HG02973 (cell line): ENCODE measurements around the gene HDGFL3.

ENCODE experiments used
- ATAC-seq: cut with Tn5 transposase; IDR thresholded peaks from one replicate; pipeline ENCODE4 v1.9.1; 2021; ENCODE audit warnings: moderate library complexity; ENCODE audit not compliant: unreplicated experiment

The HDGFL3 gene

GRCh38 chr15:83129791-83130190 is 77.8 kb downstream of the HDGFL3 start:
- ATAC-seq: no peak

- ATAC-seq: no peak
Measured at GRCh38 chr15:83127547-83128150, 80.0 kb downstream of the HDGFL3 start.

GRCh38 chr15:83123529-83123928 is 84.1 kb downstream of the HDGFL3 start:
- ATAC-seq: no peak

- no peak for ATAC-seq
Measured at GRCh38 chr15:83119968-83120581, 87.5 kb downstream of the HDGFL3 start.

GRCh38 chr15:83118968-83119367 is 88.7 kb downstream of the HDGFL3 start:
- no peak for ATAC-seq

- no peak for ATAC-seq
Measured at GRCh38 chr15:83118291-83118827, 89.3 kb downstream of the HDGFL3 start.

GRCh38 chr15:83115831-83116565 is 91.6 kb downstream of the HDGFL3 start:
- ATAC-seq: peak; percentile 68

GRCh38 chr15:83115410-83115809 is 92.2 kb downstream of the HDGFL3 start:
- ATAC-seq: no peak

GRCh38 chr15:83114856-83115255 is 92.8 kb downstream of the HDGFL3 start:
- ATAC-seq: no peak

GRCh38 chr15:83113881-83114674 is 93.5 kb downstream of the HDGFL3 start:
- ATAC-seq: no peak

GRCh38 chr15:83112956-83113299 is 94.7 kb downstream of the HDGFL3 start:
- no peak for ATAC-seq

- no peak for ATAC-seq
Measured at GRCh38 chr15:83112233-83112955, 95.2 kb downstream of the HDGFL3 start.

GRCh38 chr15:83111149-83111548 is 96.5 kb downstream of the HDGFL3 start:
- no peak for ATAC-seq

GRCh38 chr15:83110381-83110780 is 97.2 kb downstream of the HDGFL3 start:
- no peak for ATAC-seq

- ATAC-seq: no peak
Measured at GRCh38 chr15:83109532-83109931, 98.1 kb downstream of the HDGFL3 start.

GRCh38 chr15:83108266-83109219 is 99.1 kb downstream of the HDGFL3 start:
- peak; percentile 66 for ATAC-seq

- peak; percentile 8 for ATAC-seq
Measured at GRCh38 chr15:83107841-83108181, 99.8 kb downstream of the HDGFL3 start.

GRCh38 chr15:83106994-83107840 is 100.4 kb downstream of the HDGFL3 start, which contains the start of gene TM6SF1:
TSS of gene TM6SF1 (plus strand) at chr15:83107645. CDS start at chr15:83107681, 36 bp downstream.
- peak; percentile 37 for ATAC-seq

- ATAC-seq: no peak
Measured at GRCh38 chr15:83105440-83105839, 102.2 kb downstream of the HDGFL3 start.
